HG03159 (cell line): ENCODE results near the gene TRIM31.

Source experiments
- ATAC-seq: cut with Tn5 transposase; IDR thresholded peaks from one replicate; pipeline ENCODE4 v1.9.1; 2021; ENCODE audit warnings: mild to moderate bottlenecking, moderate library complexity; ENCODE audit not compliant: unreplicated experiment

Gene TRIM31

GRCh38 chr6:30113003-30113759 lies at the start of gene TRIM31:
Gene TRIM31 (minus strand): TSS chr6:30113090. CDS start chr6:30112805, 285 bp downstream.
- no peak for ATAC-seq

GRCh38 chr6:30162265-30163089 lies 49.6 kb upstream of the TRIM31 start:
- no peak for ATAC-seq

GRCh38 chr6:30160785-30161531 lies 48.1 kb upstream of the TRIM31 start, which contains the start of gene TRIM10:
Gene TRIM10 (minus strand): TSS chr6:30161211. CDS start chr6:30160858, 353 bp downstream.
- ATAC-seq: no peak

- no peak for ATAC-seq
Observed at GRCh38 chr6:30160008-30160784, 47.3 kb upstream of the TRIM31 start.

GRCh38 chr6:30158475-30159040 lies 45.7 kb upstream of the TRIM31 start:
- no peak for ATAC-seq

- ATAC-seq: no peak
Observed at GRCh38 chr6:30157999-30158398, 45.1 kb upstream of the TRIM31 start.

GRCh38 chr6:30157581-30157980 lies 44.7 kb upstream of the TRIM31 start:
- no peak for ATAC-seq

GRCh38 chr6:30156774-30157173 lies 43.9 kb upstream of the TRIM31 start:
- ATAC-seq: no peak

- ATAC-seq: no peak
Observed at GRCh38 chr6:30156262-30156599, 43.3 kb upstream of the TRIM31 start.

GRCh38 chr6:30155520-30156261 lies 42.8 kb upstream of the TRIM31 start:
- ATAC-seq: no peak

- ATAC-seq: no peak
Observed at GRCh38 chr6:30154709-30155519, 42.0 kb upstream of the TRIM31 start.

GRCh38 chr6:30154061-30154460 lies 41.2 kb upstream of the TRIM31 start:
- ATAC-seq: no peak

GRCh38 chr6:30152910-30153610 lies 40.2 kb upstream of the TRIM31 start:
- ATAC-seq: no peak

GRCh38 chr6:30152016-30152673 lies 39.3 kb upstream of the TRIM31 start:
- ATAC-seq: no peak

GRCh38 chr6:30151580-30151979 lies 38.7 kb upstream of the TRIM31 start:
- ATAC-seq: no peak

GRCh38 chr6:30150671-30151395 lies 37.9 kb upstream of the TRIM31 start:
- no peak for ATAC-seq
